HG03135 (cell line): ENCODE results near the gene UNC45A.
"Not testable (repeated sequence)": the region's sequence is repeated elsewhere in the genome, so short reads cannot be mapped to it uniquely, and the experiment has no call there.

Source experiments
- ATAC-seq: cut with Tn5 transposase; IDR thresholded peaks from one replicate; pipeline ENCODE4 v1.9.1; 2021; ENCODE audit warnings: mild to moderate bottlenecking, moderate library complexity; ENCODE audit not compliant: unreplicated experiment

The UNC45A gene, protein sequence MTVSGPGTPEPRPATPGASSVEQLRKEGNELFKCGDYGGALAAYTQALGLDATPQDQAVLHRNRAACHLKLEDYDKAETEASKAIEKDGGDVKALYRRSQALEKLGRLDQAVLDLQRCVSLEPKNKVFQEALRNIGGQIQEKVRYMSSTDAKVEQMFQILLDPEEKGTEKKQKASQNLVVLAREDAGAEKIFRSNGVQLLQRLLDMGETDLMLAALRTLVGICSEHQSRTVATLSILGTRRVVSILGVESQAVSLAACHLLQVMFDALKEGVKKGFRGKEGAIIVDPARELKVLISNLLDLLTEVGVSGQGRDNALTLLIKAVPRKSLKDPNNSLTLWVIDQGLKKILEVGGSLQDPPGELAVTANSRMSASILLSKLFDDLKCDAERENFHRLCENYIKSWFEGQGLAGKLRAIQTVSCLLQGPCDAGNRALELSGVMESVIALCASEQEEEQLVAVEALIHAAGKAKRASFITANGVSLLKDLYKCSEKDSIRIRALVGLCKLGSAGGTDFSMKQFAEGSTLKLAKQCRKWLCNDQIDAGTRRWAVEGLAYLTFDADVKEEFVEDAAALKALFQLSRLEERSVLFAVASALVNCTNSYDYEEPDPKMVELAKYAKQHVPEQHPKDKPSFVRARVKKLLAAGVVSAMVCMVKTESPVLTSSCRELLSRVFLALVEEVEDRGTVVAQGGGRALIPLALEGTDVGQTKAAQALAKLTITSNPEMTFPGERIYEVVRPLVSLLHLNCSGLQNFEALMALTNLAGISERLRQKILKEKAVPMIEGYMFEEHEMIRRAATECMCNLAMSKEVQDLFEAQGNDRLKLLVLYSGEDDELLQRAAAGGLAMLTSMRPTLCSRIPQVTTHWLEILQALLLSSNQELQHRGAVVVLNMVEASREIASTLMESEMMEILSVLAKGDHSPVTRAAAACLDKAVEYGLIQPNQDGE

DNA sequence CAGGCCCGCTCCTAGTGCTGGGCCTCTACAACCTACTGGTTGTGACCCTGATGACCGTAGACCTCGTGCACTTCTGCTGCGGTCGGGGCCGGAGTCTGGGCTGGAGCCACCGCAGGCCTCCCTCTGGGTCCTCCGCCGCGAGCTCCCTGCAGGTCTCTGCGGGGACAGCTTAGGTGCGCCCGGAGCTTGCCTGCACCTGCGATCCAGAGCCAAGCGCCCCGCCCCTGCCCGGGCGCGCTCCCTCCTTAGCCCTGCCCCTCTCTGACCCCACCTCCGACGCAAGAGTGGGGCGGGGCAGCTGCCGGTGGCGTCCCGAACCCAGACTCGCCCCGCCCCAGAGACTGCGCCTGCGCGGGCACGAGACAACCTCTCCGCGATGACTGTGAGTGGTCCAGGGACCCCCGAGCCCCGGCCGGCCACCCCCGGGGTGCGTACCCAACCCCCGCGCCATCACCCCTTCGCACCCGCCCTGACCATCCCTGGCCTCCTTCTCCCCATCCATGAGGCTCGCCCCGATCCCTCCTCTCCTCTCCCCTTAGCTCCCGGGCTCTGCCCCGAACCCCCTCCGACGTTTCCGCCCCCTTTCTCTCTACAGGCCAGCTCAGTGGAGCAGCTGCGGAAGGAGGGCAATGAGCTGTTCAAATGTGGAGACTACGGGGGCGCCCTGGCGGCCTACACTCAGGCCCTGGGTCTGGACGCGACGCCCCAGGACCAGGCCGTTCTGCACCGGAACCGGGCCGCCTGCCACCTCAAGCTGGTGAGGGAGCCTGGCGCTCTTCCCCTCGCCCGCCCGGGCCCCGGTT, at the start of gene UNC45A:
UNC45A (plus strand) TSS at position 337 of the 803 bp plus-strand sequence; CDS start at position 377, 40 bp downstream.
- ATAC-seq: peak; percentile 64

DNA sequence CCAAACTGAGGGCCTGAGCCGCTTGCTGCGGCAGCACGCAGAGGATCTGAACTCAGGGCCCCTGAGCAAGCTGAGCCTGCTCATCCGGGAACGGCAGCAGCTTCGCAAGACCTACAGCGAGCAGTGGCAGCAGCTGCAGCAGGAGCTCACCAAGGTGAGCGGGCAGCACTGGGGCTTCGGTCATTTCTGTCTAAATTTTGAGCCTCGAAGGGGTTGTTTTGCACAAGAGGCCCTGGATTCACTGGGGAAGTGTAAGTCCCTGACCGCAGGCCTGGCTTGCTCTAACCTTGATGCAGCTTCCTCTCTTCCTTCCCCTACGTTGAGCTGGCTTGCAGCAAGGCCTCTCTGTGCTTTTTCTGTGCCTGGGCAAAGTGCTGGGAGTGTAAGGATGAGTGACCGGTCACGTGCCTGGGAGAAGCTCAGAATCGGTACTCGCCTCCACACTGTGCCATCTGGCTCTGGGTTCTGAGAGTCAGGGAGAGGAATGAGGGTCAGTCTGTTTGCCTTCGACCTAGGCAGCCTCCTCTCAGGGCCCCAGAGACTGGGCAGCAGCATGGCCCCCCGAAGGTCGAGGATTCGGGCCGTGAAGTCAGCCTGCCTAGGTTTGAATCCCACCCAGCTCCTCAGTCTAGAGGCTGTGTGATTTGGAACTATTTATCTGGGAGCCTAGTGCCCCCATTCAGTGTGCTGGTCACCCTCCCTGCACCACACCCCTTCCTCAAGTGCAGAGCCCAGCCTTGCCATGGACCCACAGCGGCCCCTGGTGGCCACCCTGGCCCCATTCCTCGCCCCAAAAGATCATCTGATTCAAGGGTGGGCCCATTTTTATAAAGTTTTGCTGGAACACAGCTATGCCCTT, 49.4 kb upstream of the UNC45A start:
- ATAC-seq: peak; percentile 41

DNA sequence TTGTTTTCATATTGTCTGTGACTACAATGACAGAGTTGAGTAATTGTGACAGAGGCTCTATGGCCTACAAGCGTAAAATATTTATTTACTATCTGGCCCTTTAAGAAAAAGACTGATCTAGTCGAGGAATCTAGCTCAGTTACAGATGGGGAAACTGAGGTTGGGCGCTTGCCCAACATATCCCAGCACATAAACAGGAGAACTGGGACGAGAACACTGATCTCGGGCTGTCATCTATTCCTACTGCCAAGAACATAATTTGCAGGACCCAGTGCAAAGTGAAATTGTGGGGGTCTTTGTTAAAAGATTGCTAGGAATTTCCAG, 48.8 kb upstream of the UNC45A start:
- no peak for ATAC-seq

DNA sequence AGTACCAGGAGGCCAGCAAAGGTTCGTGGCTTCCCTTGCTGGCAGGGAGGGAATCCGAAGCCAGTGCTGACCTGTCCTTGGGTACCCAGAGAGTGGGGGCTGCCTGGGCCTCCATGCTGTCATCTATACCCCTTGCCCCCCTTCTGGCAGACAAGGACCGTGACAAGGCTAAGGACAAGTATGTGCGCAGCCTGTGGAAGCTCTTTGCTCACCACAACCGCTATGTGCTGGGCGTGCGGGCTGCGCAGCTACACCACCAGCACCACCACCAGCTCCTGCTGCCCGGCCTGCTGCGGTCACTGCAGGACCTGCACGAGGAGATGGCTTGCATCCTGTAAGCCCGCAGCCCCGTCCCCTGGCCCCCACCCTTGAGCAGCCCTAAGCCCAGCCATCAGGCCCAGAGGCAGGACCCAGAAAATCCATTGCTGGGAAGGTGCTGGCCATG, 48.0 kb upstream of the UNC45A start:
- ATAC-seq: no peak

GRCh38 chr15:90889313-90889730, 45.8 kb upstream of the UNC45A start:
- no peak for ATAC-seq

DNA sequence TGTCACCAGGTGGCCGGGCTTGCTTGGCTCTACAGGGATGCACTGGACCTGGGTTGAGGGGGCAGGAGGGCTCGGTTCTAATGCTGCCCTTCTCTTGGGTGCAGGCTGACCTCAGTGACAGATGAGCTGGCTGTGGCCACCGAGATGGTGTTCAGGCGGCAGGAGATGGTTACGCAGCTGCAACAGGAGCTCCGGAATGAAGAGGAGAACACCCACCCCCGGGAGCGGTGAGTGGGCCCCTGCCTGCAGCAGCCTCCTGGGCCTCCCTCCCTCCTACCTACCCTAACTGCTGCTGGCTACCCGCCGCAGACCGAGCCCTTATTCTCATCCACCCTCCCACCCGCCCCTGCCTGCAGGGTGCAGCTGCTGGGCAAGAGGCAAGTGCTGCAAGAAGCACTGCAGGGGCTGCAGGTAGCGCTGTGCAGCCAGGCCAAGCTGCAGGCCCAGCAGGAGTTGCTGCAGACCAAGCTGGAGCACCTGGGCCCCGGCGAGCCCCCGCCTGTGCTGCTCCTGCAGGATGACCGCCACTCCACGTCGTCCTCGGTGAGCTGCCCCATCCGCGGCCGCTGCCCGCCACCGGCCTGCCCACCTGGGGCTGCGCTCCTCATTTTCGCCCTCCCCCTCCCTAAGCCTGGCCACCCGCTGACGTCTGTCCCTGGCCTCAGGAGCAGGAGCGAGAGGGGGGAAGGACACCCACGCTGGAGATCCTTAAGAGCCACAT, 45.2 kb upstream of the UNC45A start:
- no peak for ATAC-seq

- ATAC-seq: no peak
Measured at GRCh38 chr15:90890839-90891238, 44.2 kb upstream of the UNC45A start.

- ATAC-seq: no peak
Measured at GRCh38 chr15:90891346-90891949, 43.6 kb upstream of the UNC45A start.

DNA sequence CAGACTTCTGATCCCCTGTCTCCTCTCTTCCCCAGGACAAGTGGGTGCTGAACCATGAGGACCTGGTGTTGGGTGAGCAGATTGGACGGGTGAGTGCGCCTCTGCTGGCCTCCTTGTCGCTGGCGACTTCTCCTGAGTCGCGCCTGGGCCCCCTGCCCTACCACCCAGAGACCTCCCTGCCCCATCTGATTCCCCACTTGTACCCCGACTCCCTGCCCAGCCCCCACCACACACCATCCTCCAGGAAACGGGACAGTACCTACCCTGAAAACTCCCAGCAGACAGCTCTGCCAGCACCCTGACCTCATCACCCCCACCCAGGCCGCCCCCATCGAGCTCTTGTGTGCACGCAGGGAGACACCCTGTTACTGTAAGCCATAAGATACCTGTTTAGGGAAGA, 43.1 kb upstream of the UNC45A start:
- no peak for ATAC-seq

- ATAC-seq: no peak
Measured at GRCh38 chr15:90892498-90893174, 42.4 kb upstream of the UNC45A start.

DNA sequence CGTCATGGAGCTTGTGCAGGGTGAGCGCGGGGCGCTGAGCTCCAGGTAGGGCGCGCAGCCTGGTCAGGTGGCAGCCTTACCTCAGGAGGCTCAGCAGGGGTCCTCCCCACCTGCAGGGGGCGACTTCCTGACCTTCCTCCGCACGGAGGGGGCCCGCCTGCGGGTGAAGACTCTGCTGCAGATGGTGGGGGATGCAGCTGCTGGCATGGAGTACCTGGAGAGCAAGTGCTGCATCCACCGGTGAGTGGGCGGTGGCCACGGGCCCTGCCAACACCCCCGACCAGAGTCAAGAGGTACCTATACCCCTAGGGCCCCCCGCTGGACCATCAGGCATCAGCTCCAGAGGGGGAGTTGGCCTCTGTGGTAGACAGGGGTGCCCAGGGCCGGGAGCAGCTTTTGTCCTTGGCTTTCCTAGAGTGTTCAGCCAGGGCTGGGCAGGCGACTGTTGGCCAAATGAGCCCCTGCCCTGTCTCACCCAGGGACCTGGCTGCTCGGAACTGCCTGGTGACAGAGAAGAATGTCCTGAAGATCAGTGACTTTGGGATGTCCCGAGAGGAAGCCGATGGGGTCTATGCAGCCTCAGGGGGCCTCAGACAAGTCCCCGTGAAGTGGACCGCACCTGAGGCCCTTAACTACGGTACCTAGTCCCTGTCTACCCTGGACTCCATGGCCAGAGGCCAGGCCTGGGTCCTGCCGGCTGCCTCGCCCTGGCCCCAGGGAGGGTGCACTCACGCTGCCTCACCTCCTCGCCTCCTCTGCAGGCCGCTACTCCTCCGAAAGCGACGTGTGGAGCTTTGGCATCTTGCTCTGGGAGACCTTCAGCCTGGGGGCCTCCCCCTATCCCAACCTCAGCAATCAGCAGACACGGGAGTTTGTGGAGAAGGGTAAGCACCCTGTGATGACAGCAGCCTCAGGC, 41.7 kb upstream of the UNC45A start:
- no peak for ATAC-seq

GRCh38 chr15:90895571-90896117, 39.4 kb upstream of the UNC45A start:
- no peak for ATAC-seq

DNA sequence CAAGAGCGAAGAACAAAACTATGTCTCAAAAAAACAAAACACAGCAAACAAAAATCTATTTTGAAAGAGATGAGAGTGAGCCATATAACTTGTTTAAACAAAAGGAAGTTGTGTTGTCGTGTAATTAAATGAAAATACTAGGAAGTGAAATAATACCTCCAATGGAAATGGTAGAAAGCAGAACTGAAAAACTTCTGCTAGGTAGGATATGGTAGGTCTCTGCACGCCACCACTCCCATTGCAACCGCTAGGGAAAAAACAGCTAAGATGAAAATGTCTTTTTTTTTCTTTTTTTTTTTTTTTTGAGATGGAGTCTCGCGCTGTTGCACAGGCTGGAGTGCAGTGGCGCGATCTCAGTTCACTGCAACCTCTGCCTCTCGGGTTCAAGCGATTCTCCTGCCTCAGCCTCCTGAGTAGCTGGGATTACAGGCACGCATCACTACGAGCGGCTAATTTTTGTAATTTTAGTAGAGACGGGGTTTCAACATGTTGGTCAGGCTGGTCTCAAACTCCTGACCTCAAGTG, 37.9 kb upstream of the UNC45A start:
- not testable (repeated sequence) for ATAC-seq

DNA sequence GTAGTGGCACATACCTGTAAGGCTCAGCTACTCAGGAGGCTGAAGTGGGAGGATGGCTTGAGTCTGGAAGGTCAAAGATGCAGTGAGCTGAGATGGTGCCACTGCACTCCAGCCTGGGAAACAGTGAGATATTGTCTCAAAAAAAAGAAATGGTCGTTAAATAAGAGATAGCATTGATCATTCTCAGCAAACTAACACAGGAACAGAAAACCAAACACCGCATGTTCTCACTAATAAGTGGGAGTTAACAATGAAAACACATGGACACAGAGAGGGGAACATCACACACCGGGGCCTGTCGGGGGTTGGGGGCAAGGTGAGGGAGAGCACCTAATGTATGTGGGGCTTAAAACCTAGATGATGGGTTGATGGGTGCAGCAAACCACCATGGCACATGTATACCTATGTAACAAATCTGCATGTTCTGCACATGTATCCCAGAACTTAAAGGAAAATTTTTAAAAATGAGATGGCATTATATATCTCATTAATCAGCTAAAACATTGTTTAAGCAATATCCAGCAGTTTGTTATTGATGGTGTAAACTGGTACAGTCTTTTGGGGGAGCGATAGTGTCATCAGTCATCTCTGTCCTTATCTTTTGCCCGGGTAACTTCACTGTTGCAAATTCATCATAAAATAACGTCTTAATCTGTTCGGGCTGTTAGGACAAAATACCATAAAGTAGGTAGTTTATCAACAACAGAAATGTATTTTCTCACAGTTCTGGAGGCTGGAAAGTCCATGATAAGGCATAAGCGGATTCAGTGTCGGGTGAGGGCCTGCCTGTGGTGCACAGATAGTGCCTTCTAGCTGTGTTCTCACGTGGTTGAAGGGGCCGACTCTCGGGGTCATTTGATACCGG, 33.7 kb upstream of the UNC45A start:
- no peak for ATAC-seq

DNA sequence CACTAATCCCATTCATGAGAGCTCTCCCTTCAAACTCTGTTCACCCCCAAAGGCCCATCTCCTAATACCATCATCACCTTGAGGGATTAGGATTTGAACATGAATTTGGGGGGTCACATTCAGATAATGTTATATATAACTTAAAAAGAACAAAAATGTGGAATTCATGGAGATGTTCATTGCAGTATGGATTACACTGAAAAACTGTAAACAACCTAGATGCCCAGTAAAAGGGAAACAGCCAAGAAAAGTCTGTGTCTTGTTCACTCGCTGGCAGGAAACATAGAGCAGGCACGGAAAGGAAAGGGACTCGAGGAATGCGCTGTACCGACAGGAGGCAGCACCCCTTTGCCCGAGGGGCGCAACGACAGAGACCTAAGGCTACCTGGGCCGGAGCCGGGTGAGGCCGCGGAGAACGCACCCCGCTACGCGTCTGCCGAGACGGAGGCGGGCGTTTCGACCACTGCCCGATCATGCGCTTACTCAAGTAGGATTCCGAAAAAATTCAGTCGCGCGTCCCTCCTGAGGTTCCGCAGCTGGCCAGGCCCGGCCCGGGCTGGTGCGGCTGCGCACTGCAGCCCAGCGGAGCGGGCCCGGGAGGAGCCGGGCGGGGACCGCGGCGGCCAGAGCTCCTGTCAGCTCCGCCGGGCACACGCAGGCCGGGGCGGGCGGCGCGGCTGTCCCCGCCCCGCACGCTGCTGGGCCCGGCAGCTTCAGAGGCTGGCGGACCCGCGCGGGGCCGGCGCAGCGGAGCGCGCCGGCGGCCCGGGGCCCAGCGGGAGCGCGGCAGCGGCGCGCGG, 32.8 kb upstream of the UNC45A start:
- ATAC-seq: peak; percentile 59
